Keratinocyte (primary cell): ENCODE results near the gene FMO1.

ENCODE experiments used
- EZH2 ChIP-seq: IDR thresholded peaks from one replicate; pipeline ENCODE4 v1.6.1; 2012; ENCODE audit warnings: inconsistent platforms, mild to moderate bottlenecking, low read length, moderate library complexity
- TF ChIP-seq, protein P1 (sequence below), 3 experiments: IDR thresholded peaks in 1 of 3; conservative IDR thresholded peaks in 1 of 3; optimal IDR thresholded peaks in 1 of 3; 2 replicates in 2 of 3; 3 replicates in 1 of 3; pipeline versions ENCODE3 to v1.5.1; 2011; ENCODE audit warnings: low read length in 3 of 3, mild to moderate bottlenecking in 3 of 3, moderate library complexity in 2 of 3, control low read depth in 1 of 3, inconsistent platforms in 1 of 3; ENCODE audit not compliant: insufficient read depth in 2 of 3; ENCODE audit errors: extremely low read depth in 1 of 3

DNA sequence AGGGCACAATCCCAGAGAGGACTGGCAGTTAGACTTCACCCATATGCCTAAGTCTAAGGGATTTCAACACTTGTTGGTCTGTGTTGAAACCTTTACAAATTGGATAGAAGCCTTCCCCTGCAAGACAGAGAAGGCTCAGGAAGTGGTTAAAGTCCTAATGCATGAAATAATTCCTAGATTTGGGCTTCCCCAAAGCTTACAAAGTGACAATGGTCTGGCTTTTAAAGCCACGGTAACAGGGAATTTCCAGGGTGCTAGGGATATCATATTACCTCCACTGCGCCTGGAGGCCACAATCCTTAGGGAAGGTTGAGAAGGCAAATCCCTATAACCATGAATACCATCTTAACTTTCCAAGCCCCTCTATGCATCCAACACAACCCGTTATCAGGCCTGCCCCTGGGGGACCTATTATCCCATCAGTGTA is 62.4 kb downstream of the FMO1 start:
- TF ChIP-seq EZH2, result no peak
- TF ChIP-seq, protein P1, sequence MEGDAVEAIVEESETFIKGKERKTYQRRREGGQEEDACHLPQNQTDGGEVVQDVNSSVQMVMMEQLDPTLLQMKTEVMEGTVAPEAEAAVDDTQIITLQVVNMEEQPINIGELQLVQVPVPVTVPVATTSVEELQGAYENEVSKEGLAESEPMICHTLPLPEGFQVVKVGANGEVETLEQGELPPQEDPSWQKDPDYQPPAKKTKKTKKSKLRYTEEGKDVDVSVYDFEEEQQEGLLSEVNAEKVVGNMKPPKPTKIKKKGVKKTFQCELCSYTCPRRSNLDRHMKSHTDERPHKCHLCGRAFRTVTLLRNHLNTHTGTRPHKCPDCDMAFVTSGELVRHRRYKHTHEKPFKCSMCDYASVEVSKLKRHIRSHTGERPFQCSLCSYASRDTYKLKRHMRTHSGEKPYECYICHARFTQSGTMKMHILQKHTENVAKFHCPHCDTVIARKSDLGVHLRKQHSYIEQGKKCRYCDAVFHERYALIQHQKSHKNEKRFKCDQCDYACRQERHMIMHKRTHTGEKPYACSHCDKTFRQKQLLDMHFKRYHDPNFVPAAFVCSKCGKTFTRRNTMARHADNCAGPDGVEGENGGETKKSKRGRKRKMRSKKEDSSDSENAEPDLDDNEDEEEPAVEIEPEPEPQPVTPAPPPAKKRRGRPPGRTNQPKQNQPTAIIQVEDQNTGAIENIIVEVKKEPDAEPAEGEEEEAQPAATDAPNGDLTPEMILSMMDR (optimal IDR thresholded peaks at IDR 0.05 in 1 of 3, IDR thresholded peaks at IDR 0.05 in 1 of 3, conservative IDR thresholded peaks at IDR 0.05 in 1 of 3; ENCODE audit: extremely low read depth in 1 of 3, insufficient read depth in 2 of 3, low read length in 3 of 3), result no peak
